DOHH2 (cell line): ENCODE data around the gene IFRD2.

Experiments used
- H3F3A ChIP-seq: fragments of 200-600 bp; sonication (generic), shearing (Covaris generic); 2 replicates; pipeline ENCODE4 v1.6.0; 2016; ENCODE audit warnings: antibody characterized with exemption, mild to moderate bottlenecking; ENCODE audit not compliant: control insufficient read depth, insufficient read depth
- H3K27ac ChIP-seq: fragments of 200-600 bp; sonication (generic); 2 replicates; pipeline ENCODE4 v1.5.1; 2014; ENCODE audit warnings: low read depth, mild to moderate bottlenecking, low read length, moderate library complexity
- H3K27me3 ChIP-seq: fragments of 200-600 bp; sonication (generic); 2 replicates; pipeline ENCODE4 v1.6.1; 2014; ENCODE audit warnings: mild to moderate bottlenecking, low read length, mixed read lengths; ENCODE audit not compliant: control insufficient read depth
- H3K36me3 ChIP-seq: fragments of 200-600 bp; sonication (generic); 2 replicates; pipeline ENCODE4 v1.6.1; 2014; ENCODE audit warnings: mild to moderate bottlenecking, low read length, moderate library complexity, mixed read lengths; ENCODE audit not compliant: control insufficient read depth
- H3K4me1 ChIP-seq: fragments of 200-600 bp; sonication (generic); 2 replicates; pipeline ENCODE4 v1.6.1; 2014; ENCODE audit warnings: mild to moderate bottlenecking, low read length, mixed read lengths; ENCODE audit not compliant: control insufficient read depth
- H3K4me2 ChIP-seq: fragments of 200-600 bp; sonication (generic); 2 replicates; pipeline ENCODE4 v1.6.0; 2014; ENCODE audit warnings: mild to moderate bottlenecking, low read length, moderate library complexity
- H3K4me3 ChIP-seq: fragments of 200-600 bp; sonication (generic); 2 replicates; pipeline ENCODE4 v1.5.1; 2014; ENCODE audit warnings: mild to moderate bottlenecking, low read length, mixed read lengths
- H3K79me2 ChIP-seq: fragments of 200-600 bp; sonication (generic); 2 replicates; pipeline ENCODE4 v1.6.1; 2014; ENCODE audit warnings: mild to moderate bottlenecking, low read length, mixed read lengths; ENCODE audit not compliant: control insufficient read depth
- H3K9me2 ChIP-seq: fragments of 200-600 bp; sonication (generic); replicated peaks from 2 replicates; pipeline ENCODE4 v1.6.1; 2014; ENCODE audit warnings: mild to moderate bottlenecking, low read length, mixed read lengths; ENCODE audit not compliant: control insufficient read depth
- H3K9me3 ChIP-seq: fragments of 200-600 bp; sonication (generic); 2 replicates; pipeline ENCODE4 v1.6.1; 2014; ENCODE audit warnings: antibody characterized with exemption, low read length, mixed read lengths; ENCODE audit not compliant: control insufficient read depth, insufficient read depth
- H4K20me1 ChIP-seq: fragments of 200-600 bp; sonication (generic); 2 replicates; pipeline ENCODE4 v1.6.0; 2014; ENCODE audit warnings: low read depth, mild to moderate bottlenecking, antibody characterized with exemption, low read length, moderate library complexity; ENCODE audit not compliant: control insufficient read depth, insufficient read depth
- EZH2phosphoT487 ChIP-seq: fragments of 200-600 bp; sonication (generic); IDR thresholded peaks from 2 replicates; pipeline ENCODE4 v1.6.1; 2017; ENCODE audit warnings: borderline replicate concordance, mild to moderate bottlenecking, antibody characterized with exemption, low read length, moderate library complexity, mixed read lengths
- TF ChIP-seq, protein P1 (sequence below): fragments of 200-600 bp; sonication (generic); IDR thresholded peaks from one replicate; pipeline ENCODE4 v1.5.1; 2014; ENCODE audit warnings: antibody characterized with exemption, mild to moderate bottlenecking, low read depth, low read length; ENCODE audit not compliant: poor library complexity, severe bottlenecking

Gene IFRD2, protein sequence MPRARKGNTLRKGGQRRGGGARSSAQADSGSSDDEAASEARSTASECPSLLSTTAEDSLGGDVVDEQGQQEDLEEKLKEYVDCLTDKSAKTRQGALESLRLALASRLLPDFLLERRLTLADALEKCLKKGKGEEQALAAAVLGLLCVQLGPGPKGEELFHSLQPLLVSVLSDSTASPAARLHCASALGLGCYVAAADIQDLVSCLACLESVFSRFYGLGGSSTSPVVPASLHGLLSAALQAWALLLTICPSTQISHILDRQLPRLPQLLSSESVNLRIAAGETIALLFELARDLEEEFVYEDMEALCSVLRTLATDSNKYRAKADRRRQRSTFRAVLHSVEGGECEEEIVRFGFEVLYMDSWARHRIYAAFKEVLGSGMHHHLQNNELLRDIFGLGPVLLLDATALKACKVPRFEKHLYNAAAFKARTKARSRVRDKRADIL

DNA sequence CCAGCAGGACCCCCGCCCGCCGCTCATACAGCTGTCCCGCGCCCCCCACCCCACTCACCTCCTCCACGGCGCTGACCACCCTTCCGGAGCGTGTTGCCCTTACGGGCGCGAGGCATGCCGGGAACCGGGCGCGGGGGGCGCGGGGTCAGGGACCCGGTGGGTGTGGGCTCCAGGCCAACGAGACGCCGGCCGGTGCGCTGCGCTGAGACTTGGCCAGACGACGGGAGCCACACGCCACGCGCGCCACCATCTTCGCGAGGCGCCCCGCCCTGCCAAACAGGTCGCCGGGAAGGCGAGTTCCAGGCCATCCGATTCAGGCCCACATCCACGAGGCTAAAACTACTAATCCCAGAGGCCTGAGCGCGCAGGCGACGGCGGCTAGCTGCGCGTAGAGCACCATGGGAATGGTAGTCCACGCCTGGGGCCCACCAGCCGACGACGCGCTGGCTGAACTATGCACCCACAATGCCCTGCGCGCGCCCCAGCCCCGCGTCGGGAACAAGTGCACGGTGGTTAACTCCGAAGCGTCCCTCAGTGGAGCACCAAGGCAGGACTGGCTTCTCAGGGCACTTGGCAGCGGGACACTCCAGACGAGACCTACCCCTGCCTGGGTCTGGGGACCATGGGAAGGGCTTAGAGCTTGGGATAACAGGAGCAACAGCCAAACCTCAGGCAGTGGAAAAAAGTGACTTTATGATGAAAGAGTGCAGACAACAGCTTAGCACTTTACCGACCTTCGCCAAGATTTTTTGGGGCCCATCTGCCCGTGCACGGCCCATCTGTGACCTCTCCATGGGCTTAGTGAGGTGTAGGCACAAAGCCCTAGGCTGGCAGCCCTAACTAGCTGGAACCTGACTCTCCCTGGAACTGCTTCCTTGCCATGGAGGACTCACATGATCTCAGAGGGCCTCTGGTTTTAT is at the start of gene IFRD2:
Gene IFRD2, minus strand, starts transcription at position 271 of the 920 bp plus-strand sequence. Its CDS starts 155 bp downstream, at position 116.
- H3K9me2 ChIP-seq: no peaks in the 10 kb centered on the region
- peaks cover 16% of the 10 kb centered on the region for H3K4me1 ChIP-seq
- no peaks in the 10 kb centered on the region for H3K27me3 ChIP-seq
- no peak for TF ChIP-seq EZH2phosphoT487
- TF ChIP-seq, protein P1, sequence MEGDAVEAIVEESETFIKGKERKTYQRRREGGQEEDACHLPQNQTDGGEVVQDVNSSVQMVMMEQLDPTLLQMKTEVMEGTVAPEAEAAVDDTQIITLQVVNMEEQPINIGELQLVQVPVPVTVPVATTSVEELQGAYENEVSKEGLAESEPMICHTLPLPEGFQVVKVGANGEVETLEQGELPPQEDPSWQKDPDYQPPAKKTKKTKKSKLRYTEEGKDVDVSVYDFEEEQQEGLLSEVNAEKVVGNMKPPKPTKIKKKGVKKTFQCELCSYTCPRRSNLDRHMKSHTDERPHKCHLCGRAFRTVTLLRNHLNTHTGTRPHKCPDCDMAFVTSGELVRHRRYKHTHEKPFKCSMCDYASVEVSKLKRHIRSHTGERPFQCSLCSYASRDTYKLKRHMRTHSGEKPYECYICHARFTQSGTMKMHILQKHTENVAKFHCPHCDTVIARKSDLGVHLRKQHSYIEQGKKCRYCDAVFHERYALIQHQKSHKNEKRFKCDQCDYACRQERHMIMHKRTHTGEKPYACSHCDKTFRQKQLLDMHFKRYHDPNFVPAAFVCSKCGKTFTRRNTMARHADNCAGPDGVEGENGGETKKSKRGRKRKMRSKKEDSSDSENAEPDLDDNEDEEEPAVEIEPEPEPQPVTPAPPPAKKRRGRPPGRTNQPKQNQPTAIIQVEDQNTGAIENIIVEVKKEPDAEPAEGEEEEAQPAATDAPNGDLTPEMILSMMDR: no peak
- H3K9me3 ChIP-seq: no peaks in the 10 kb centered on the region
- no peaks in the 10 kb centered on the region for H4K20me1 ChIP-seq
- peak within 1 kb of the TSS; percentile 96 for H3K4me3 ChIP-seq
- peak within 1 kb of the TSS; percentile 82 for H3K4me2 ChIP-seq
- H3F3A ChIP-seq: no peaks in the 10 kb centered on the region
- H3K27ac ChIP-seq: peak within 1 kb of the TSS; percentile 42
- H3K79me2 ChIP-seq: peaks cover 32% of the 10 kb centered on the region
- peaks cover 41% of the 10 kb centered on the region for H3K36me3 ChIP-seq

DNA sequence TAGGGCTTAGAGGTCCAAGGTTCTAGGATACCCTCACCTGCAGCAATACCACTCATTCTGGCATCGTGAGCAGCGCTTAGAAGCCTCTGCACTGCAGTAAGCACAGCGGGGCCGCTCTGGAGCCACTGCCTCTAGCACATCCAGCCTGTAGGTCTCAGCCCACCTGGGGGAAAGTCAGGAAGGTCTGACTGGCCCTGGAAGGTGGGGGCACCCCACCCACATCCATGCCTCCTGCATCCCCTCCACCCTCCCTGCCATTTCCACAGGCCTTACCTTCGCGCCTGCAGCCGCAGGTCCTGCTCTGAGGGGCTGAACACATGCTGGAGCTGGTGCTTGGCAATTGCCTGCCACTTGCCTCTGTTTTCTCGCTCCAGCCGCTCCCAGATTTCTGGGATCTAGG is 49.3 kb upstream of the IFRD2 start:
- TF ChIP-seq, protein P1: no peak
- no peak for TF ChIP-seq EZH2phosphoT487
- H3K9me3 ChIP-seq: no peaks in the 10 kb centered on the region
- H3K36me3 ChIP-seq: peaks cover 23% of the 10 kb centered on the region
- 0 out of 2 replicates have a peak, but pooled peaks cover 1% of the 10 kb centered on the region for H4K20me1 ChIP-seq
- H3K4me1 ChIP-seq: peaks cover 50% of the 10 kb centered on the region
- peaks cover 14% of the 10 kb centered on the region for H3F3A ChIP-seq
- H3K4me2 ChIP-seq: peak overlapping the region; percentile 98
- H3K79me2 ChIP-seq: peaks cover 39% of the 10 kb centered on the region
- H3K9me2 ChIP-seq: no peaks in the 10 kb centered on the region
- H3K27me3 ChIP-seq: no peaks in the 10 kb centered on the region
- peak overlapping the region; percentile 90 for H3K27ac ChIP-seq
- peak overlapping the region; percentile 83 for H3K4me3 ChIP-seq

DNA sequence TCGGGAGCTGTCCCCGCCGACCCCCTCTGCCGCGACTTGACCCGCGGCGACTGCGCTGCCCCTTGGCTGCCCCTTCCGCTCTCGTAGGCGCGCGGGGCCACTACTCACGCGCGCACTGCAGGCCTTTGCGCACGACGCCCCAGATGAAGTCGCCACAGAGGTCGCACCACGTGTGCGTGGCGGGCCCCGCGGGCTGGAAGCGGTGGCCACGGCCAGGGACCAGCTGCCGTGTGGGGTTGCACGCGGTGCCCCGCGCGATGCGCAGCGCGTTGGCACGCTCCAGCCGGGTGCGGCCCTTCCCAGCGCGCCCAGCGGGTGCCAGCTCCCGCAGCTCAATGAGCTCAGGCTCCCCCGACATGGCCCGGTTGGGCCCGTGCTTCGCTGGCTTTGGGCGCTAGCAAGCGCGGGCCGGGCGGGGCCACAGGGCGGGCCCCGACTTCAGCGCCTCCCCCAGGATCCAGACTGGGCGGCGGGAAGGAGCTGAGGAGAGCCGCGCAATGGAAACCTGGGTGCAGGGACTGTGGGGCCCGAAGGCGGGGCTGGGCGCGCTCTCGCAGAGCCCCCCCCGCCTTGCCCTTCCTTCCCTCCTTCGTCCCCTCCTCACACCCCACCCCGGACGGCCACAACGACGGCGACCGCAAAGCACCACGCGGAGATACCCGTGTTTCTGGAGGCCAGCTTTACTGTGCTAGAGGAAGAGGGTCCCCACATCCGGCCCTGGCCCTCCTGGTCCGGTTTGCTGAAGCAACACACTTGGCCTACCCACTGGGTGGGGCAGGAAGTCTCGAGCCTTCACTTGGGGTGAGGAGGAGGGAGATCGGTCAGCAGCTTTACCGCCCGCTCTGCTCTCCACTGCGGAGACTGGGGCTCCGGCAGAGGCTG is 48.5 kb upstream of the IFRD2 start, which contains the start of gene RASSF1:
Gene RASSF1, minus strand, starts transcription at position 389 of the 882 bp plus-strand sequence. Its CDS starts 31 bp downstream, at position 358.
- peak within 1 kb of the TSS; percentile 90 for H3K27ac ChIP-seq
- peak within 1 kb of the TSS; percentile 98 for H3K4me2 ChIP-seq
- H3K27me3 ChIP-seq: no peaks in the 10 kb centered on the region
- H3K4me3 ChIP-seq: peak within 1 kb of the TSS; percentile 83
- H3F3A ChIP-seq: peaks cover 14% of the 10 kb centered on the region
- peaks cover 32% of the 10 kb centered on the region for H3K36me3 ChIP-seq
- no peaks in the 10 kb centered on the region for H3K9me3 ChIP-seq
- H3K4me1 ChIP-seq: peaks cover 53% of the 10 kb centered on the region
- no peaks in the 10 kb centered on the region for H3K9me2 ChIP-seq
- H3K79me2 ChIP-seq: peaks cover 47% of the 10 kb centered on the region
- H4K20me1 ChIP-seq: 0 out of 2 replicates have a peak, but pooled peaks cover 10% of the 10 kb centered on the region
- no peak for TF ChIP-seq EZH2phosphoT487
- TF ChIP-seq, protein P1: no peak
